SH-SY5Y (cell line): ENCODE results near the gene CDCP2.

ENCODE experiments used
- GATA2 ChIP-seq: IDR thresholded peaks from 2 replicates; pipeline ENCODE4 v1.6.1; 2011; ENCODE audit warnings: mild to moderate bottlenecking, low read depth, low read length
- GATA3 ChIP-seq: IDR thresholded peaks from 2 replicates; pipeline ENCODE4 v1.6.1; 2011; ENCODE audit warnings: low read depth, mild to moderate bottlenecking, low read length, moderate library complexity

CDCP2 gene

GRCh38 chr1:54117815-54118563 lies 34.8 kb downstream of the CDCP2 start:
- TF ChIP-seq GATA3 (no peak), GATA2 (no peak)

- no peak for TF ChIP-seq GATA3
Observed at GRCh38 chr1:54115520-54115919, 37.3 kb downstream of the CDCP2 start.

GRCh38 chr1:54114955-54115354 lies 37.8 kb downstream of the CDCP2 start:
- TF ChIP-seq GATA2 (no peak), GATA3 (no peak)

GRCh38 chr1:54114001-54114400 lies 38.8 kb downstream of the CDCP2 start:
- TF ChIP-seq GATA3 (no peak), GATA2 (no peak)

GRCh38 chr1:54112705-54113368 lies 40.0 kb downstream of the CDCP2 start:
- TF ChIP-seq GATA3 (no peak), GATA2 (no peak)

- TF ChIP-seq GATA2: no peak
- TF ChIP-seq GATA3: no peak
Observed at GRCh38 chr1:54112027-54112426, 40.8 kb downstream of the CDCP2 start.

- TF ChIP-seq GATA3 (no peak), GATA2 (no peak)
Observed at GRCh38 chr1:54111624-54112023, 41.2 kb downstream of the CDCP2 start.

GRCh38 chr1:54110996-54111395 lies 41.8 kb downstream of the CDCP2 start:
- TF ChIP-seq GATA3 (no peak), GATA2 (no peak)

- TF ChIP-seq GATA3 (no peak), GATA2 (no peak)
Observed at GRCh38 chr1:54109129-54110090, 43.4 kb downstream of the CDCP2 start.

GRCh38 chr1:54108156-54108555 lies 44.6 kb downstream of the CDCP2 start:
- no peak for TF ChIP-seq GATA2
- no peak for TF ChIP-seq GATA3

GRCh38 chr1:54107131-54107530 lies 45.7 kb downstream of the CDCP2 start:
- TF ChIP-seq GATA2 (no peak), GATA3 (no peak)

GRCh38 chr1:54105736-54106269 lies 47.0 kb downstream of the CDCP2 start:
- TF ChIP-seq GATA3 (no peak), GATA2 (no peak)

- TF ChIP-seq GATA3 (no peak), GATA2 (no peak)
Observed at GRCh38 chr1:54105080-54105479, 47.7 kb downstream of the CDCP2 start.

- TF ChIP-seq GATA3 (no peak), GATA2 (no peak)
Observed at GRCh38 chr1:54103414-54103813, 49.4 kb downstream of the CDCP2 start.

- TF ChIP-seq GATA3: no peak
- no peak for TF ChIP-seq GATA2
Observed at GRCh38 chr1:54100500-54100899, 52.3 kb downstream of the CDCP2 start.
